TTC549 (cell line): ENCODE measurements around the gene ARHGEF38.
"Not testable (repeated sequence)": the region's sequence is repeated elsewhere in the genome, so short reads cannot be mapped to it uniquely, and the experiment has no call there.

Experiments
- FAIRE-seq: peaks from 2 replicates; lab custom pipeline; 2012; peaks lifted over from hg19 to GRCh38; lab: Jason Lieb, UNC

Gene ARHGEF38

GRCh38 chr4:105714071-105714521 is 161.7 kb downstream of the ARHGEF38 start:
- no peak for FAIRE-seq

- no peak for FAIRE-seq
Observed at GRCh38 chr4:105714932-105715331, 162.5 kb downstream of the ARHGEF38 start.

GRCh38 chr4:105715692-105716278 is 163.4 kb downstream of the ARHGEF38 start:
- no peak for FAIRE-seq

- no peak for FAIRE-seq
Observed at GRCh38 chr4:105719204-105719603, 166.8 kb downstream of the ARHGEF38 start.

GRCh38 chr4:105725623-105726022 is 173.2 kb downstream of the ARHGEF38 start:
- FAIRE-seq: no peak

GRCh38 chr4:105729895-105730294 is 177.5 kb downstream of the ARHGEF38 start:
- FAIRE-seq: not testable (repeated sequence)
